Prostate gland (tissue), 2 donors: ENCODE data around the gene TOP2A. TPM values are rescaled to one million over a fixed set of nuclear protein-coding genes. Genes with fewer than 3 reads are reported as not detected.
"Not testable (repeated sequence)": the region's sequence is repeated elsewhere in the genome, so short reads cannot be mapped to it uniquely, and the experiment has no call there.

Experiments used
- DNase-seq: peaks from one replicate; pipeline ENCODE4 v3.0.0-alpha.2; 2019; ENCODE audit warnings: low spot score
- H3K27ac ChIP-seq, 2 donors: fragments of 200-600 bp; sonication (generic); 2 replicates each; pipeline ENCODE4 v1.5.1; 2017 to 2019
- H3K27me3 ChIP-seq: fragments of 200-600 bp; sonication (generic); replicated peaks from 2 replicates; pipeline ENCODE4 v1.5.1; 2019; ENCODE audit not compliant: insufficient read depth
- H3K36me3 ChIP-seq, 2 donors: fragments of 200-600 bp; sonication (generic); 1 replicate in 1 of 2; 2 replicates in 1 of 2; pipeline versions ENCODE4 v1.5.1 to v1.8.1; 2017 to 2019
- H3K4me1 ChIP-seq: fragments of 200-600 bp; sonication (generic); replicated peaks from 2 replicates; pipeline ENCODE4 v1.5.1; 2019
- H3K4me3 ChIP-seq, 2 donors: fragments of 200-600 bp; sonication (generic); 2 replicates each; pipeline ENCODE4 v1.5.1; 2017 to 2019
- H3K9me3 ChIP-seq: fragments of 200-600 bp; sonication (generic); 2 replicates; pipeline ENCODE4 v1.5.1; 2017
- CTCF ChIP-seq, 4 experiments: fragments of 200-600 bp in 2 of 4; fragments of 450-650 bp in 2 of 4; sonication (generic) in 2 of 4; IDR thresholded peaks; 1 replicate in 3 of 4; 2 replicates in 1 of 4; pipeline ENCODE4 v1.5.1; 2016 to 2019; ENCODE audit warnings: antibody characterized with exemption in 4 of 4, mild to moderate bottlenecking in 2 of 4, moderate library complexity in 2 of 4
- POLR2A ChIP-seq: fragments of 450-650 bp; IDR thresholded peaks from one replicate; pipeline ENCODE4 v1.6.1; 2016; ENCODE audit warnings: antibody characterized with exemption, mild to moderate bottlenecking
- POLR2AphosphoS5 ChIP-seq: sonication (generic); formaldehyde crosslinking; IDR thresholded peaks from one replicate; pipeline ENCODE4 v1.6.1; 2017; ENCODE audit warnings: antibody characterized with exemption
- WGBS: methylation state at CpG from one replicate; pipeline ENCODE4 v1.1.5; 2018; 5-methylcytosine and 5-hydroxymethylcytosine counted together
- intact Hi-C: fragments of 100-400 bp; cut with DNase I; formaldehyde crosslinking; loops from one replicate; pipeline ENCODE4 v1.14.2; 2022
- total RNA-seq, 2 donors: library from RNA; depleted of rRNA; stranded (reverse); fragments of >200 nt; gene quantifications; one replicate each; pipeline ENCODE4 v1.1.0, GENCODE V29; 2016

Gene TOP2A
- total RNA-seq, 2 donors from 2014 or later: 3.1 to 15.9 TPM

GRCh38 chr17:40378966-40379365, 38.7 kb downstream of the TOP2A start:
- Histone ChIP-seq H3K9me3 (no peaks in the 10 kb centered on the region), H3K4me3 (no peak overlapping the region), H3K4me1 (no peaks in the 10 kb centered on the region), H3K27ac (no peak overlapping the region), H3K36me3 (no peaks in the 10 kb centered on the region), H3K27me3 (no peaks in the 10 kb centered on the region)
- WGBS: 93% methylated on average over 7 of the region's 7 CpGs
- DNase-seq: no peak
- TF ChIP-seq POLR2AphosphoS5 (no peak), POLR2A (no peak), CTCF (IDR thresholded peaks at IDR 0.05) (no peak)
- intact Hi-C loops: no loop called here

GRCh38 chr17:40377832-40378231, 39.9 kb downstream of the TOP2A start:
- H3K27me3 ChIP-seq: no peaks in the 10 kb centered on the region
- DNase-seq: no peak
- no peaks in the 10 kb centered on the region for H3K4me1 ChIP-seq
- H3K36me3 ChIP-seq: no peaks in the 10 kb centered on the region
- H3K4me3 ChIP-seq: no peak overlapping the region
- no peak overlapping the region for H3K27ac ChIP-seq
- no peak for TF ChIP-seq POLR2AphosphoS5
- no peak for TF ChIP-seq POLR2A
- TF ChIP-seq CTCF (IDR thresholded peaks at IDR 0.05): no peak
- intact Hi-C loops: no loop called here
- 90% methylated on average over 13 of the region's 13 CpGs for WGBS
- no peaks in the 10 kb centered on the region for H3K9me3 ChIP-seq

GRCh38 chr17:40376541-40376940, 41.2 kb downstream of the TOP2A start:
- intact Hi-C loops, H3K9me3 ChIP-seq, H3K27ac ChIP-seq, H3K4me3 ChIP-seq, H3K27me3 ChIP-seq, DNase-seq, H3K4me1 ChIP-seq, H3K36me3 ChIP-seq: not testable (repeated sequence)
- WGBS: 89% methylated on average over 6 of the region's 6 CpGs

- H3K27ac ChIP-seq, intact Hi-C loops, H3K4me3 ChIP-seq, DNase-seq, H3K27me3 ChIP-seq, H3K9me3 ChIP-seq, H3K36me3 ChIP-seq, H3K4me1 ChIP-seq: not testable (repeated sequence)
- 87% methylated on average over 13 of the region's 21 CpGs for WGBS
Observed at GRCh38 chr17:40375786-40376185, 41.9 kb downstream of the TOP2A start.

GRCh38 chr17:40374821-40375498, 42.7 kb downstream of the TOP2A start:
- Histone ChIP-seq H3K4me1 (no peaks in the 10 kb centered on the region), H3K27ac (no peak overlapping the region), H3K9me3 (no peaks in the 10 kb centered on the region), H3K4me3 (no peak overlapping the region), H3K27me3 (no peaks in the 10 kb centered on the region), H3K36me3 (no peaks in the 10 kb centered on the region)
- TF ChIP-seq POLR2AphosphoS5: no peak
- no peak for TF ChIP-seq POLR2A
- no peak for TF ChIP-seq CTCF (IDR thresholded peaks at IDR 0.05)
- no peak for DNase-seq
- 74% methylated on average over 14 of the region's 14 CpGs for WGBS
- intact Hi-C loops: no loop called here

GRCh38 chr17:40373999-40374398, 43.7 kb downstream of the TOP2A start:
- Histone ChIP-seq H3K27ac (no peak overlapping the region), H3K4me3 (no peak overlapping the region), H3K27me3 (no peaks in the 10 kb centered on the region), H3K36me3 (no peaks in the 10 kb centered on the region), H3K9me3 (no peaks in the 10 kb centered on the region), H3K4me1 (no peaks in the 10 kb centered on the region)
- intact Hi-C loops: no loop called here
- TF ChIP-seq POLR2A (no peak), POLR2AphosphoS5 (no peak), CTCF (IDR thresholded peaks at IDR 0.05) (no peak)
- WGBS: 82% methylated on average over 8 of the region's 8 CpGs
- no peak for DNase-seq
